ENCODE data around the gene MRPL33.

The MRPL33 gene

DNA sequence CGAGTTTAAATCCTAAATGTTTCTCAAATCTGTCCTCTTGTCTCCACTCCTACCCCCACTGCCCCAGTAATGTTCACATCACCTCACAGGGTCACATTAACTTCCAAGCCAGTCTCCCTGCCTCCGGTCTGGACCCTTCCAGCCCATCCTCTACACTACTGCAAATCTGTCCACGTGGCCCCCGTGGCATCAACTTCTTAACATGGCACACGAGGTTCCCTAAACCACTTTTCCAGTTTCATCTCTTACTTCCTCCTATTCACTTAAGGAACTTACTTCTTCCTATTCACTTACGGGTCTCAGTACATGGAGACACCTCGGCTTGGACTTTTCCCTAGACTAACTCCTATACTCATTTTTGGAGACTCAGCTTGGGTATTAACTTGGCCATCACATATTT lies 27.0 kb downstream of the MRPL33 start:
- DNase-seq (ENCODE audit: low read depth, low spot score): no peak
- H3K4me1 ChIP-seq (ENCODE audit: insufficient read depth, insufficient read length): peaks cover 8% of the 10 kb centered on the region
- TF ChIP-seq YY1 (IDR thresholded peaks at IDR 0.05; ENCODE audit: insufficient read depth, insufficient read length) (no peak), SUZ12 (IDR thresholded peaks at IDR 0.05; ENCODE audit: extremely low read depth, insufficient read depth, insufficient read length) (no peak), ZNF274 (IDR thresholded peaks at IDR 0.05; ENCODE audit: low read depth, low read length) (no peak)
- no peaks in the 10 kb centered on the region for H3K27me3 ChIP-seq (ENCODE audit: insufficient read depth, insufficient read length)
- no peaks in the 10 kb centered on the region for H3K36me3 ChIP-seq (ENCODE audit: insufficient read depth, insufficient read length, low read length)
- no peaks in the 10 kb centered on the region for H3K9me3 ChIP-seq (ENCODE audit: insufficient read depth, low read length)
- no peak overlapping the region for H3K9ac ChIP-seq (ENCODE audit: insufficient read length, low read depth)
- H3K4me3 ChIP-seq (ENCODE audit: insufficient read length, low read depth): no peak overlapping the region

DNA sequence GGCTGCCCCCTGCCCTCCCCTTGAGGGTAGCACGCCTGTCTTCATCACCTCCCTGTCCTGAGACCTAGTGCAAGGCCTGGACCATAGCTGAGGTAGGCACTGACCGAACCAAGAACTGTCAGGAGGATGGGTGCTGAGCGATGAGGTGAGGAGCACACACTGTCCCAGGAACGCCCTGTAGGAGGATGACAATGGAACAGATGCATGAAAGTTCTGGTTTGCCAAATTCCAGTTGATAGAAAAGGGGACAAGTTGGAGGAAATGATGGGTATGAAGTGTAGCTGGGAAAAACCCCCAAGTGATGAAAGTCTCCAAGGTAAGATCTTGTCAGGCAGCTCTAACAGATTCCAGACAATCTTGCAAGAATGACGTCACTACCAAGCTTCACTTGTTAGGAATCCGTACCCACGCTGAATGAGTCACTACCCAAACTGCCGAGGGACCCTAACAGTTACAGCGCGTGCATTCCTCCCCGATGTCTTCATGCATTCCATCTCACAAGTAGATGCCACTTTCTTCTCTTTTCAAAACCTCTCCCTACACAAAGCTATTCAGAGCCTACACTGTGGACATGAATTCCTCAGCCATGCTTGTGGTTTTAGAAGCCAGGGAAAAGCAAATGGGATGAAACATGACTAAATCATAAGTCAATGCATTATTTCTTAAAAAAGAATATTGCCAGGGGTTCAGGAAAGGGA lies 27.6 kb downstream of the MRPL33 start:
- TF ChIP-seq ZNF274 (IDR thresholded peaks at IDR 0.05; ENCODE audit: low read depth, low read length): no peak
- Histone ChIP-seq H3K36me3 (ENCODE audit: insufficient read depth, insufficient read length, low read length) (no peaks in the 10 kb centered on the region), H3K4me1 (ENCODE audit: insufficient read depth, insufficient read length) (peaks cover 8% of the 10 kb centered on the region), H3K27me3 (ENCODE audit: insufficient read depth, insufficient read length) (no peaks in the 10 kb centered on the region), H3K9ac (ENCODE audit: insufficient read length, low read depth) (no peak overlapping the region), H3K4me3 (ENCODE audit: insufficient read length, low read depth) (no peak overlapping the region), H3K9me3 (ENCODE audit: insufficient read depth, low read length) (no peaks in the 10 kb centered on the region)
- DNase-seq (ENCODE audit: low read depth, low spot score): peak; percentile 88

DNA sequence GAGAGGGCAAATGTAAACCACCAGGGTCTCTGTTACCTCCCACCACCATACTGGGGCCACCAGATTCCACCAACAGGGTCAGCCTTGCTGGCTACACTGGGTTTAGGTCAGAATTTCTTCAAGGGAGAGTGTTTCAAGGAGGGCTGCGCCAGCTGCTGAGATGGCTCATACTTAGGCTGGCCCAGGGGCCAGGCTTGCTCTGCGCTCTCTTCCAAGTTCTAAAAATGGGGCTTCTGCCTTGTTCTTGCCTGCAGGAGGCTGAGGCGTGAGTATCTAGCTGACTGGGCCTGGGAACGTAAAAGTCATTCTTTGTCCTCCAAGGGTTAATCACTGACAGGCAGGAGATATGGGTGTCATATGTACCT lies 28.1 kb downstream of the MRPL33 start:
- Histone ChIP-seq H3K4me1 (ENCODE audit: insufficient read depth, insufficient read length) (peaks cover 8% of the 10 kb centered on the region), H3K9ac (ENCODE audit: insufficient read length, low read depth) (no peak overlapping the region), H3K27me3 (ENCODE audit: insufficient read depth, insufficient read length) (no peaks in the 10 kb centered on the region), H3K4me3 (ENCODE audit: insufficient read length, low read depth) (no peak overlapping the region), H3K9me3 (ENCODE audit: insufficient read depth, low read length) (no peaks in the 10 kb centered on the region), H3K36me3 (ENCODE audit: insufficient read depth, insufficient read length, low read length) (no peaks in the 10 kb centered on the region)
- DNase-seq (ENCODE audit: low read depth, low spot score): no peak
- TF ChIP-seq YY1 (IDR thresholded peaks at IDR 0.05; ENCODE audit: insufficient read depth, insufficient read length) (no peak), ZNF274 (IDR thresholded peaks at IDR 0.05; ENCODE audit: low read depth, low read length) (no peak), SUZ12 (IDR thresholded peaks at IDR 0.05; ENCODE audit: extremely low read depth, insufficient read depth, insufficient read length) (no peak)

DNA sequence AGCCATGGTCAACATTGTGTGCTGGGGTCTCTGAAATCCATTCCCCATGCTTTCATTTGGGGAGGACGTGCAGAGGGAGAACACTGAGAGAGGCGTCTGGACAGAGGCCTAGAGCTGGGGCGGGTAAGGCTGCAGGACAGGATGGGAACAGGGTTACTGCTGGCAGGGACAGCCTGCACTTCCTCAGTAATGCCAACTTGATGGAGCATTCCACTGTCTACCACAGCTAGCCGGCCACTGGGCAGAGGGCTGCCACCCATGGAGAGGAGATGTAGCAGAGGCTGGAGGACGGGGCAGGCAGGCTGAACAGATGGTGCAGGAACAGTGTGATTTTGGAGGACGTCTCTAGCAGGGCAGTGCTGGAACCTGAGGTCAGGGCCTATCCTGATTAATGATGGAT lies 29.3 kb downstream of the MRPL33 start:
- Histone ChIP-seq H3K4me1 (ENCODE audit: insufficient read depth, insufficient read length) (peaks cover 8% of the 10 kb centered on the region), H3K4me3 (ENCODE audit: insufficient read length, low read depth) (no peak overlapping the region), H3K27me3 (ENCODE audit: insufficient read depth, insufficient read length) (no peaks in the 10 kb centered on the region), H3K36me3 (ENCODE audit: insufficient read depth, insufficient read length, low read length) (no peaks in the 10 kb centered on the region), H3K9ac (ENCODE audit: insufficient read length, low read depth) (no peak overlapping the region), H3K9me3 (ENCODE audit: insufficient read depth, low read length) (no peaks in the 10 kb centered on the region)
- TF ChIP-seq ZNF274 (IDR thresholded peaks at IDR 0.05; ENCODE audit: low read depth, low read length) (no peak), YY1 (IDR thresholded peaks at IDR 0.05; ENCODE audit: insufficient read depth, insufficient read length) (no peak), SUZ12 (IDR thresholded peaks at IDR 0.05; ENCODE audit: extremely low read depth, insufficient read depth, insufficient read length) (no peak)
- no peak for DNase-seq (ENCODE audit: low read depth, low spot score)

DNA sequence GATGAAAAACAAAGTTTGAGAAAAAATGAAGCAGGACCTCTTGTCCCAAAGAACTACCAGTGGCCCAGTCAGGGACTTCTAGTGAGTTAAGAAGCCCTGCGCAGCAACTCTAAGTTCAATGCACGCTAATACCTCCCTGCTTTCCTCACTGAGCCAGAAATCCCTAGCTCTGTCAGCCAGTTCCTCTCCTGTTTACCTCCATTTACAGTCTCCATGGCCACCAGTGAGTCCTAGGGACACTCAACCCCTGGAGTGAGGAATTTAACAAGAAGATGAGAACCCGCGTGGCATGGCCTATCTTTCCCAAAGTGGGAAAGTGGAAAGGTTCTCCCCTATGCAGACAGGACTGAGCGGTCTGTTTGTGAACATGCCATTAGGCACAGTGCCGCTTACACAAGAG lies 31.0 kb downstream of the MRPL33 start:
- Histone ChIP-seq H3K4me3 (ENCODE audit: insufficient read length, low read depth) (no peak overlapping the region), H3K9me3 (ENCODE audit: insufficient read depth, low read length) (no peaks in the 10 kb centered on the region), H3K4me1 (ENCODE audit: insufficient read depth, insufficient read length) (peaks cover 8% of the 10 kb centered on the region), H3K27me3 (ENCODE audit: insufficient read depth, insufficient read length) (no peaks in the 10 kb centered on the region), H3K9ac (ENCODE audit: insufficient read length, low read depth) (no peak overlapping the region), H3K36me3 (ENCODE audit: insufficient read depth, insufficient read length, low read length) (no peaks in the 10 kb centered on the region)
- no peak for DNase-seq (ENCODE audit: low read depth, low spot score)
- no peak for TF ChIP-seq YY1 (IDR thresholded peaks at IDR 0.05; ENCODE audit: insufficient read depth, insufficient read length)
- TF ChIP-seq ZNF274 (IDR thresholded peaks at IDR 0.05; ENCODE audit: low read depth, low read length): no peak
- no peak for TF ChIP-seq SUZ12 (IDR thresholded peaks at IDR 0.05; ENCODE audit: extremely low read depth, insufficient read depth, insufficient read length)

DNA sequence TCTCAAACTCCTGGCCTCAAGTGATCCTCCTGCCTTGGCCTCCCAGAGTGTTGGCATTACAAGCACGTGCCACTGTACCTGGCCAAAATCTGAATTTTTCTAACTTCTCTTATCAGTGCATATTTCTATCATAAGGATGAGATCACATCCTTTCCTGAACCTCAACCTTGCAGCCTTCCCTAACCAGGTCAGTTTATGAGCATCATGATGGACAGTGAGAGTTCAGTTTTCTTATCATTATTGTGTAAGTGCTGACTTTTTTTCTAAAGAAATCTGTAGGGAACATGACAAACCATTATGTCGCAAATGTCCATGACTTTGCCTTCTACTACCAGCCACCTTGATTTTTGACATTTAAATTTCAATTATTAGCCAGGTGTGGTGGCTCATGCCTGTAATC lies 31.5 kb downstream of the MRPL33 start:
- no peaks in the 10 kb centered on the region for H3K36me3 ChIP-seq (ENCODE audit: insufficient read depth, insufficient read length, low read length)
- TF ChIP-seq ZNF274 (IDR thresholded peaks at IDR 0.05; ENCODE audit: low read depth, low read length) (no peak), SUZ12 (IDR thresholded peaks at IDR 0.05; ENCODE audit: extremely low read depth, insufficient read depth, insufficient read length) (no peak), YY1 (IDR thresholded peaks at IDR 0.05; ENCODE audit: insufficient read depth, insufficient read length) (no peak)
- H3K4me3 ChIP-seq (ENCODE audit: insufficient read length, low read depth): no peak overlapping the region
- DNase-seq (ENCODE audit: low read depth, low spot score): no peak
- no peaks in the 10 kb centered on the region for H3K9me3 ChIP-seq (ENCODE audit: insufficient read depth, low read length)
- no peak overlapping the region for H3K9ac ChIP-seq (ENCODE audit: insufficient read length, low read depth)
- H3K4me1 ChIP-seq (ENCODE audit: insufficient read depth, insufficient read length): peaks cover 8% of the 10 kb centered on the region
- H3K27me3 ChIP-seq (ENCODE audit: insufficient read depth, insufficient read length): no peaks in the 10 kb centered on the region

DNA sequence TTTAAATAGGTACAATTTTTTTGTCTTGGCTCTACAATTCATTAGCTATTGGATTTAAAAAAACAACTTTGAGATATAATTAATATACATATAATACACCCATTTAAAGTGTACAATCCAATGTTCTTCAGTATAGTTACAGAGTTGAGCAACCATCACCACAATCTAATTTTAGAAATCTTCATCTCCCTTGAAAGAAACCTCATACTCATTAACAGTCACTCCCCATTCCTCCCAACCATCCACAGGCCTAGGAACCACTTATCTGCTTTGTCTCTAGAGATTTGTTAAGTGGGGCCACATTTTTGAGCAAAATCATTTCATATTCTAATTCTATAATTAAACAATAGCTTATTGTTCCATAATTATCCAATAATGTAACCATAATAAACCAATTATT lies 32.6 kb downstream of the MRPL33 start:
- TF ChIP-seq SUZ12 (IDR thresholded peaks at IDR 0.05; ENCODE audit: extremely low read depth, insufficient read depth, insufficient read length) (no peak), YY1 (IDR thresholded peaks at IDR 0.05; ENCODE audit: insufficient read depth, insufficient read length) (no peak), ZNF274 (IDR thresholded peaks at IDR 0.05; ENCODE audit: low read depth, low read length) (no peak)
- no peak overlapping the region for H3K4me3 ChIP-seq (ENCODE audit: insufficient read length, low read depth)
- no peak overlapping the region for H3K9ac ChIP-seq (ENCODE audit: insufficient read length, low read depth)
- H3K27me3 ChIP-seq (ENCODE audit: insufficient read depth, insufficient read length): no peaks in the 10 kb centered on the region
- no peaks in the 10 kb centered on the region for H3K9me3 ChIP-seq (ENCODE audit: insufficient read depth, low read length)
- peaks cover 4% of the 10 kb centered on the region for H3K4me1 ChIP-seq (ENCODE audit: insufficient read depth, insufficient read length)
- DNase-seq (ENCODE audit: low read depth, low spot score): no peak
- no peaks in the 10 kb centered on the region for H3K36me3 ChIP-seq (ENCODE audit: insufficient read depth, insufficient read length, low read length)

Data from NT2/D1 (cell line).